Nephron (organoid): ENCODE measurements around the gene SYNGR3.
"Not testable (repeated sequence)": the region's sequence is repeated elsewhere in the genome, so short reads cannot be mapped to it uniquely, and the experiment has no call there.

Source experiments
- H3K27ac Mint-ChIP-seq, 3 experiments: 2 replicates each; pipeline ENCODE4 v1.8.0; 2020; ENCODE audit warnings: mixed read lengths in 3 of 3, mild to moderate bottlenecking in 2 of 3, moderate library complexity in 1 of 3
- H3K27me3 Mint-ChIP-seq: 2 replicates; pipeline ENCODE4 v1.8.0; 2021; ENCODE audit warnings: low read depth, mild to moderate bottlenecking, moderate library complexity, mixed read lengths
- H3K36me3 Mint-ChIP-seq: 2 replicates; pipeline ENCODE4 v1.8.0; 2020; ENCODE audit warnings: low read depth, mixed read lengths
- H3K4me1 Mint-ChIP-seq: 2 replicates; pipeline ENCODE4 v1.8.0; 2020; ENCODE audit warnings: mixed read lengths
- H3K4me3 Mint-ChIP-seq, 3 experiments: 2 replicates each; pipeline ENCODE4 v1.8.0; 2020; ENCODE audit warnings: mild to moderate bottlenecking in 3 of 3, mixed read lengths in 3 of 3, moderate library complexity in 2 of 3
- H3K9me3 Mint-ChIP-seq: 2 replicates; pipeline ENCODE4 v1.8.0; 2020; ENCODE audit warnings: mixed read lengths
- TF ChIP-seq, protein P1 (sequence below), 3 experiments: fragments of 200-600 bp; sonication (generic); IDR thresholded peaks; one replicate each; pipeline ENCODE4 v1.5.0; 2021; ENCODE audit warnings: antibody characterized with exemption in 3 of 3; ENCODE audit not compliant: unreplicated experiment in 3 of 3

SYNGR3 gene

DNA sequence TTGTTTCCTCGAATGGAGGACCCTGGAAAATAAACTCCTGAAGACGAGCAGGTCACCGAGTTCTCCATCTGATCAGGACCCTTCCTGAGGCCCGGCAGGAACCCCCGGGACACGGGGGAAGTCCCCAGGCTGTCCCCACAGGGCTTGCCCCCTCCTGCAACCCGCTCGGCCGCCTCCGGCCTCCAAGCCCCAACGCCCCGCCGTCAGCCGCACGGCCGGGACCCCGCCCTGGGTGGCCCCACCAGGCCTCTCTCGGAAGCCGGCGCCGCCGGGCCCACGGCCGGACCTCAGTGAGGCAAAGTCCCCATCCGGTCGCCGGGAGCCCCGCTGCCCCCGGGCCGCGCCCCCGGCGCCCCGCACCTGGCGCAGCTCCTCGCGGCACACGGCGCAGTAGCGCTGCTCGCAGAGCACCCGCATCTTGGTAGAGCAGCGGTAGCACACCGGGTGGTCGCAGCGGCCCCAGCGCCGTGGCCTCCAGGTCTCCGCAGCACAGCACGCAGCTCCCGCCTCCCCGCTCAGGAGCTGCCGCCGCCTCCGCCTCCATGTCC, 19.5 kb downstream of the SYNGR3 start:
- no peaks in the 10 kb centered on the region for H3K36me3 Mint-ChIP-seq
- H3K4me1 Mint-ChIP-seq, result peaks cover 35% of the 10 kb centered on the region
- peak overlapping the region; percentile 84 to 90 (median 86) for H3K4me3 Mint-ChIP-seq
- H3K9me3 Mint-ChIP-seq, result no peaks in the 10 kb centered on the region
- TF ChIP-seq, protein P1, sequence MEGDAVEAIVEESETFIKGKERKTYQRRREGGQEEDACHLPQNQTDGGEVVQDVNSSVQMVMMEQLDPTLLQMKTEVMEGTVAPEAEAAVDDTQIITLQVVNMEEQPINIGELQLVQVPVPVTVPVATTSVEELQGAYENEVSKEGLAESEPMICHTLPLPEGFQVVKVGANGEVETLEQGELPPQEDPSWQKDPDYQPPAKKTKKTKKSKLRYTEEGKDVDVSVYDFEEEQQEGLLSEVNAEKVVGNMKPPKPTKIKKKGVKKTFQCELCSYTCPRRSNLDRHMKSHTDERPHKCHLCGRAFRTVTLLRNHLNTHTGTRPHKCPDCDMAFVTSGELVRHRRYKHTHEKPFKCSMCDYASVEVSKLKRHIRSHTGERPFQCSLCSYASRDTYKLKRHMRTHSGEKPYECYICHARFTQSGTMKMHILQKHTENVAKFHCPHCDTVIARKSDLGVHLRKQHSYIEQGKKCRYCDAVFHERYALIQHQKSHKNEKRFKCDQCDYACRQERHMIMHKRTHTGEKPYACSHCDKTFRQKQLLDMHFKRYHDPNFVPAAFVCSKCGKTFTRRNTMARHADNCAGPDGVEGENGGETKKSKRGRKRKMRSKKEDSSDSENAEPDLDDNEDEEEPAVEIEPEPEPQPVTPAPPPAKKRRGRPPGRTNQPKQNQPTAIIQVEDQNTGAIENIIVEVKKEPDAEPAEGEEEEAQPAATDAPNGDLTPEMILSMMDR (IDR thresholded peaks at IDR 0.05; ENCODE audit: unreplicated experiment in 3 of 3), result no peak
- H3K27me3 Mint-ChIP-seq, result peaks cover 4% of the 10 kb centered on the region
- H3K27ac Mint-ChIP-seq, result peak overlapping the region in 1 of 3 experiments; percentile 62

- Mint-ChIP-seq H3K27ac (peak within 1 kb of the TSS; percentile 95 to 98 (median 98)), H3K27me3 (peaks cover 4% of the 10 kb centered on the region), H3K9me3 (no peaks in the 10 kb centered on the region), H3K4me3 (peak within 1 kb of the TSS; percentile 90 to 95 (median 92)), H3K36me3 (no peaks in the 10 kb centered on the region), H3K4me1 (peaks cover 30% of the 10 kb centered on the region)
- TF ChIP-seq, protein P1 (IDR thresholded peaks at IDR 0.05; ENCODE audit: unreplicated experiment in 3 of 3), result no peak
These were observed 20.2 kb downstream of the SYNGR3 start, which contains the start of gene ZNF598 for GRCh38 chr16:2009791-2010510. TSS of gene ZNF598 (minus strand) at chr16:2009821.

- H3K27ac Mint-ChIP-seq, H3K36me3 Mint-ChIP-seq, H3K9me3 Mint-ChIP-seq, H3K27me3 Mint-ChIP-seq: not testable (repeated sequence)
- Mint-ChIP-seq H3K4me3 (peak overlapping the region in 2 of 3 experiments; percentile 8 to 29), H3K4me1 (peaks cover 23% of the 10 kb centered on the region)
These were observed 22.0 kb downstream of the SYNGR3 start for GRCh38 chr16:2011726-2012125.

GRCh38 chr16:2013527-2013926, 23.8 kb downstream of the SYNGR3 start:
- Mint-ChIP-seq H3K4me3 (peak overlapping the region in 1 of 3 experiments; percentile 29), H3K4me1 (peaks cover 12% of the 10 kb centered on the region), H3K27ac (peak overlapping the region in 1 of 3 experiments; percentile 18), H3K36me3 (no peaks in the 10 kb centered on the region), H3K27me3 (peaks cover 4% of the 10 kb centered on the region), H3K9me3 (no peaks in the 10 kb centered on the region)
- TF ChIP-seq, protein P1 (IDR thresholded peaks at IDR 0.05; ENCODE audit: unreplicated experiment in 3 of 3), result no peak

DNA sequence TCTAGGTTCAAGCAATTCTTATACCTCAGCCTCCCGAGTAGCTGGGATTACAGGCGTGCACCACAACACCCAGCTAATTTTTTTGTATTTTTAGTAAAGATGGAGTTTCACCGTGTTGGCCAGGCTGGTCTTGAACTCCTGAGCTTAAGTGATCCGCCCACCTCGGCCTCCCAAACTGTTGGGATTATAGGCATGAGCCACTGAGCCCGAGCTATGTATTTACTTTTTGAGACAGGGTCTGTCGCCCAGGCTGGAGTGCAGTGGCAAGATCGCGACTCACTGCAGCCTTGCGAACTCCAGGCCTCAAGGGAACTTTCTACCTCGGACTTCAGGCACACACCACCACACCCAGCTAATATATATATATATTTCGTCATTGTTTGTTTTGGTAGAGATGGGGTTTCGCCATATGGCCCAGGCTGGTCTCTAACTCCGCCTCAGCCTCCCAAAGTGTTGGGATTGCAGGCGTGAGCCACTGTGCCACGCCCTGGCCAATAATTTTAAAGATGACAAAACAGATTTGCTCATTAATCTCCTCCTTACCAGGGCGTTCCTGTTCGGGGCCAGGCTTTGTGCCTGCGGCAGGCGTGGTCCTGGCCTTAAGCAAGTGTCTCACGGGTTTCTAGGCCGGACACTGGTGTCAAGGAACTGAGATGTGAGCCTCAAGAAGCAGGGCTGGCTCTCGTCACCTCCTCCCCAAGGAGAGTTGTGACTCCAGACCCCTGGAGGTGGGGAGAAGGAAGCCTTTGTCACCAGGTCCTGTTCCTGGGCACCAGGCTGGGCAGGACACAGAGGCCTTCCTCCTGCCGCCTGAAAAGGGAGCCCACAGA, 25.6 kb downstream of the SYNGR3 start:
- TF ChIP-seq, protein P1 (IDR thresholded peaks at IDR 0.05; ENCODE audit: unreplicated experiment in 3 of 3), result no peak
- Mint-ChIP-seq H3K9me3 (no peaks in the 10 kb centered on the region), H3K4me1 (peaks cover 2% of the 10 kb centered on the region), H3K4me3 (no peak overlapping the region), H3K27ac (no peak overlapping the region), H3K27me3 (peaks cover 13% of the 10 kb centered on the region), H3K36me3 (no peaks in the 10 kb centered on the region)

DNA sequence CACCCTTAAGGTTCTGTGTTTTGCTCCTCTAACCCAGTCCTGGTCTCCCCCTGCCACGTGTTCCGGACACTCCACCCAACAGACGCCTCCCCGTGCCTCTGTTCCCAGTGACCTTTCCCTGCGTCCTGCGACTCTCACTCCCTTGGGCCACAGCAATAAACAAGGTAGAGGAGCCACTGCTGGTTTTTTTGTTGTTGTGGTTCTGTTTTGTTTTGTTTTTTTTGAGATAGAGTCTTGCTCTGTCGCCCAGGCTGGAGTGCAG, 26.1 kb downstream of the SYNGR3 start:
- Mint-ChIP-seq H3K27me3 (peaks cover 18% of the 10 kb centered on the region), H3K36me3 (no peaks in the 10 kb centered on the region), H3K27ac (no peak overlapping the region), H3K4me1 (no peaks in the 10 kb centered on the region), H3K9me3 (no peaks in the 10 kb centered on the region), H3K4me3 (no peak overlapping the region)
- TF ChIP-seq, protein P1 (IDR thresholded peaks at IDR 0.05; ENCODE audit: unreplicated experiment in 3 of 3), result no peak
